Erythroblast (primary cell): ENCODE data around the gene TMEM184B.
"Not testable (repeated sequence)": the region's sequence is repeated elsewhere in the genome, so short reads cannot be mapped to it uniquely, and the experiment has no call there.

ENCODE experiments used
- DNase-seq, 2 experiments: peaks; one replicate each; lab custom pipeline; 2025; lab: John Stamatoyannopoulos, UW
- GATA1 ChIP-seq: IDR thresholded peaks from 2 replicates; pipeline ENCODE4 v1.6.1; 2011; ENCODE audit warnings: low read depth, mild to moderate bottlenecking, control low read depth, low read length, moderate library complexity
- POLR2A ChIP-seq: IDR thresholded peaks from 2 replicates; pipeline ENCODE4 v1.6.1; 2011; ENCODE audit warnings: mild to moderate bottlenecking, low read length

TMEM184B gene

DNA sequence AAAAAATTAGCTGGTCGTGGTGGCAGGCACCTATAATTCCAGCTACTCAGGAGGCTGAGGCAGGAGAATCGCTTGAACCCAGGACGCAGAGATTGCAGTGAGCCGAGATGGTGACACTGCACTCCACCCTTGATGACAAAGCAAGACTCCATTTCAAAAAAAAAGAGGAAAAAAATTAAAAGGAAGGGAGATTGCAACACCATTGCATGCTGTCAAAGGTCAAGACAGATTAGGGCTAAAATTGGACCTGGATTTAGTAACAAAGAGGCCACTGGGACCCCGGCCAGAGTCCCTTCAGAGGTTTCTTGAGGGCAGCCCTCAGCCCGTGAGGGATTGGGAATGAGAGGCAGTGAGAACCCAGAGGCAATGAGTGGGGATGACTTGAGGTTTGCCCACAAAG is 79.2 kb downstream of the TMEM184B start:
- peak in 1 of 2 experiments; percentile 64 for DNase-seq

DNA sequence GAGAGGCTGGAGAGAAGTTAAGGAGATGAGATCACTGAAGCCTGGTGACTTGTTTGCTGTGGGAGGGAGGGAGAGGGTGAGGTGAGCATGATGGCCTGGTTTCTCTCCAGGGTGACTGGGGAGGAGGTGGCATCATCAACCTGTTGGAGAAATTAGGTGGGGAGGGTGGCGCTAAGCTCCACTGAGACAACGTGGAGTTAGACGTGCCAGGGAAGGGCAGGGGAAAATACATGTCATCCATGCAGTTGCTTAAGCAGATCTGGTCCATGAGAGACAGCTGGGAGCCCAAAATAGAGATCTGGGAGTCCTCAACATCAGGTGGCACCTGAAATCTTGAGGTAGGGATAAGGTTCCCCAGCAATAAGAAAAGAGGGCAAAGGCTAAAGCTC is 80.3 kb downstream of the TMEM184B start:
- DNase-seq: no peak
- TF ChIP-seq GATA1: no peak
- no peak for TF ChIP-seq POLR2A

More for the DNA sequence above, 79.2 kb downstream of the TMEM184B start:
- no peak for TF ChIP-seq POLR2A
- no peak for TF ChIP-seq GATA1

DNA sequence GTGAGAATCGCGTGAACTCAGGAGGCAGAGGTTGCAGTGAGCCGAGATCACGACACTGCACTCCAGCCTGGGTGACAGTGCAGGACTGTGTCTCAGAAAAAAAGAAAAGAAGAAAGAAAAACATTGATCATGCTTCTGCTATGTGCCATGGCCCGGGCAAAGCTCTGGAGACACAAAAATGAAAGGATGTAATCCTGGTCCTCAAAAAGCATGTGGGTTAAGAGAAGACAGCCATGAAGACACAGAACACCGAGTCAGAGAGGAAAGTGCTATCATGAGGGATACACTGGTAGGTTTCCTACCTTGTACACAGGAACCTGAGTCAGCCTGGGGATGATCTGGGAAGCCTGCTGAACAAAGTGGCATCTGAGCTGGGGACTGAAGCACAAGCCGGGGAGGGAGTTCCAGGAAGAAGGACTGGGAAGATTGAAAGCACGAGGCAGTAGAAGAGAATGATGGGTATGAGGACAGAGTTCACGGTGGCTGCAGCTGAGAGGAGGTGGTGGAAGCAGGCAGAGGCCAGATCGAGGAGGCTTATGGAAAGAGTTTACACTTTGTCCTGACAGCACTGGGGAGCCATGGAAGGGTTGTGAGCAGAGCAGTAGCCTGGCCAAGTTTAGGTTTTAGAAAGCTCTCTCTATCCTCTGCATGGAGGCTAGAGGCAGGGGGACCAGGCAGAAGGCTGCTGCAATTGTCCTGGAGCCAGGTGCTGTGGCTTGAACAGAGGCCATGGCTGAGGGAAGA is 80.9 kb downstream of the TMEM184B start:
- TF ChIP-seq GATA1 (no peak), POLR2A (no peak)
- no peak for DNase-seq

DNA sequence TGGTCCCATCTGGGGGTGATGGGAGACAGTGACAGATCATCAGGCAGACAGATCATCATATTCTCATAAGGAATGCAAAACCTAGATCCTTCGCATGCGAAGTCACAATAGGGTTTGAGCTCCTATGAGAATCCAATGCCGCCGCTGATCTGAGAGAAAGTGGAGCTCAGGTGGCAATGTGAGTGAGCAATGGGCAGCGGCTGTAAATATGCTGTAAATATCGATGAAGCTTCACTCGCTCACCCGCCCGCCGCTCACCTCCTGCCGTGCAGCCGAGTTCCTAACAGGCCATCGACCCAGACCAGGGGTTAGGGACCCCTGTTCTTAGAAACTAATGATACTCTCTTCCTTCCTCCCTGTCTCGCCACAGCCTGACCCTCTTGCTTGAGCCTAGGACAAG is 81.8 kb downstream of the TMEM184B start:
- DNase-seq: no peak
- no peak for TF ChIP-seq GATA1
- no peak for TF ChIP-seq POLR2A

DNA sequence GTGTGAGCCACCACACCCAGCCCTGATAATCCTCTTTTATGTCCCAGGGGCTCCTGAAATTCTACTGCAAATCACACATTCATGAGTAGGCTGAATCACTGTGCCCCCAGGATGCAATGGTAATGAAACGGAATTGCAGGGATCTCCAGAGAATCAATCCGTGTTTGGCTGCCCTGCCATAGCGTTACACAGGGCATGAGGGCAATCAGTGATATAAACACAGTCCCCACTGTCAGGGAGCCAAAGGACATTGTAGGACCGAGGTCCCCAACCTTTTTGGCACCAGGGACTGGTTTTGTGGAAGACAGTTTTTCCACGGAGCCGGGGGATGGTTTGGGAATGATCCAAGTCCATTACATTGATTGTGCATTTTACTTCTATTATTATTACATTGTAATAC is 82.2 kb downstream of the TMEM184B start:
- no peak for TF ChIP-seq POLR2A
- TF ChIP-seq GATA1: no peak
- no peak for DNase-seq

DNA sequence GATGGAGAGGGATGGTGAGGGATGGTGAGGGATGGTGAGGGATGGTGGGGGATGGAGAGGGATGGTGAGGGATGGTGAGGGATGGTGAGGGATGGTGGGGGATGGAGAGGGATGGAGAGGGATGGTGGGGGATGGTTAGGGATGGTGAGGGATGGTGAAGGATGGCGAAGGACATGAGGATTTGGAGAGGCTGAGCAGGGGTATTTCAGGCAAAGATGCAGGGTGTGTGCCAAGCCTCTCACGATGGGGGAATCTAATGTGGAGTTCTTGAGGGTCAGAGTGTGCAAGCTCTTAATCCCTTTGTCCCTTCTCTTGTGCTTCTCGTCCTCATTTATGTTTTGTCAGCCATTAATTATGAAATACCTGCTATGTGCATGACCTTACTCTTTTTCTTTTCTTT is 83.7 kb downstream of the TMEM184B start:
- no peak for DNase-seq
- no peak for TF ChIP-seq POLR2A
- TF ChIP-seq GATA1: no peak

DNA sequence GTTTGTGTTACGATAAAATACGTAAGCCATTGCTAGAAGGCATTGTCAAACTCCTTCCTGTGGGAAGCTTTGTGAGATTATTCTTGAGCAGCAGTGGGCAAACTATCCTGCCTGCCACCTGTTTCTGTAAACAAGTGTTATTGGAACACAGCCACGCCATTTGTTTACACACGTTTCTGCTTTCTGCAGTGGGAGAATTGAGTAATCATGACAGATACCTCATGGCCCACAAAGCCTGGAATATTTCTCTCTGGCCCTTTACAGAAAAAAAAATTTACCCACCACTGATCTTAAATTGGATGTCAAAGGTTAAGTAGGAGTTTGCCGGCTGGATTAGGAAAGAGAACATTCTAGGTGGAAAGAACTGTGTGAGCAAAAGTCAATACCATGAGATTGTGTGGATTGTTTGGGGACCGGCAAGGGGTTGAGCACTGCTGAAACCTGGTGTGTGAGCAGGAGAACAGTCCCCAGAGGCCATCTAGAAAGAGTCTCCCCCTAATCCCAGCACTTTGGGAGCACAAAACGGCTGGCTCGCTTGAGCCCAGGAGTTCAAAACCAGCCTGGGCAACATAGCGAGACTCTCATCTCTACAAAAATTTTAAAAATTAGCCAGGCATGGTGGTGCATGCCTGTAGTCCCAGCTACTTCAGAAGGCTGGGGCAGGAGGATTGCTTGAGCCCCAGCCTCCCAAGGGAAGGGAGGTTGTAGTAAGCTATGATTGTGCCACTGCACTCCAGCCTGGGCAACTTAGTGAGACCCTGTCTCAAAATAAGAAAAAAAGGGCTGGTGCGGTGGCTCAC is 85.2 kb downstream of the TMEM184B start:
- TF ChIP-seq GATA1 (no peak), POLR2A (no peak)
- no peak for DNase-seq

DNA sequence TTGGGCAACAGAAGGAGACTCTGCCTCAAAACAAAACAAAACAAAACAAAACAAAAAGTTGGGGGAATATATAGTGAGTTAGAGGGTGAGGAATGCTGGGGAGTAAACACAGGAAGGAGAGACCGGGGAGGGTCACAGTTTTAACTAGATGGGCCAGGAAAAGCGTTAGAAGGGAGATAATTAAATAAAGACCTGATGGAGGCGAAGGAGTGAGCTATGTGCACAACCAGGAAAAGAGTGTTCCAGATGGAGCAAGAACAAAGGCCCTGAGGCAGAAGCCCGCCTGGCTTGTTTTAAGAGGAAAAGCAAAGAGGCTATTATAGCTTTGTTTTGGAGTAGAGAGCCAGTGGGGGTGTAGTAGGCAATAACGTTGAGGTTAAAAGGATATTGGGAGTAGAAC is 86.4 kb downstream of the TMEM184B start:
- TF ChIP-seq POLR2A: no peak
- TF ChIP-seq GATA1: no peak
- no peak for DNase-seq

DNA sequence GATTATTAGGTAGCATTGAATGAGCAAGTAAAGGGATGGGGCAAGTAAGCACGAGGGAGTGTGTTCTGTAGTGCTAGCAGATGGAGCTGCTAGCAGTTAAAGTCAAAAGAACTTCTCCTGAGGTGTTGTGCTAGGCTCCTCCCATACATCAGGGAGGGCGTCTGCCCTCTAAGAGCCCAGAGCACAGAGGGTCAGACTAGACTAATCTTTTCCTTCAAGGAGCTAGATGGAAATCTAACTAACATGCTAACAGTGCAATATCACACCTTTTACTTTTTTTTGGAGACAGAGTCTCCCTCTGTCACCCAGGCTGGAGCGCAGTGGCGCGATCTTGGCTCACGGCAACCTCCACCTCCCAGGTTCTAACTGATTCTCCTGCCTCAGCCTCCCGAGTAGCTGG is 88.0 kb downstream of the TMEM184B start:
- TF ChIP-seq POLR2A: no peak
- no peak for TF ChIP-seq GATA1
- no peak for DNase-seq

DNA sequence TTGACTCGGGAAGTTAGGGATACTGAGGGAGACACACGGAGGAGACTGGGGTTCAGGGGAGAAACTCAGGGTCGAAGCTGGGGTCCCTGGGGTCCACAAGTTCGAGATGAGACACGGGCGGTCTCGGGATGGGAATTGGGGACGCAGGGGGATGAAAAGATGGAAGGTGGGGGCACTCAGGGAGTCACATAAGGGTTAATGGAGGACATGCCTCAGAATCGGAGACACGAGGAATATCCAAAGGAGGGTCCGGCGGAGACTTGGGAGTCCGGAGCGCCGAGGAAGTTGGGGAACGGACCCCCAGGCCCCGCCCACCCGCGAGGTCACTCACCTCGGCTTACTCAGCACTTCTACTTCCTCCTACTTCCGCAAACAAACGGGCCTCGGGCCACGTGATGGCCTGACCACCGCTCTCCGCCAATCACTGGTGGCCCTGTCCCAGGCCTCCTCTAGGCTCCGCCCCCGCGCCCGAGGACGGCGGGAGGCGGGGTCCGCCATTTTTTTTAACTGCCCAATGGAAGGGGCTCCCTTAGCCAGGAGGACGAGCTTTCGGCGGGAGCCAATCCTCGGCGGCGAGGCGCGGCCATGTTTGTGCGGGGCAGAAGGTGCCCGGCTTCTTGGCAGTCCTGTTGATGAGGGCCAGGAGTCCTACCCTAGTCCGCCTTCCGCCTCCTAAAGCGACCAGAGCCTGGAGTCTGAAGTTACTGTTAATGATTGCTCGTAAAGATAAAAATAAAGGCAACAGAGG is 91.2 kb downstream of the TMEM184B start, which contains the start of gene PLA2G6:
Gene PLA2G6 (minus strand): TSS at position 378 of the 748 bp plus-strand sequence. CDS start 12,404 bp downstream, outside the sequence.
- TF ChIP-seq POLR2A (peak; percentile 68), GATA1 (no peak)
- peak; percentile 100 for DNase-seq

DNA sequence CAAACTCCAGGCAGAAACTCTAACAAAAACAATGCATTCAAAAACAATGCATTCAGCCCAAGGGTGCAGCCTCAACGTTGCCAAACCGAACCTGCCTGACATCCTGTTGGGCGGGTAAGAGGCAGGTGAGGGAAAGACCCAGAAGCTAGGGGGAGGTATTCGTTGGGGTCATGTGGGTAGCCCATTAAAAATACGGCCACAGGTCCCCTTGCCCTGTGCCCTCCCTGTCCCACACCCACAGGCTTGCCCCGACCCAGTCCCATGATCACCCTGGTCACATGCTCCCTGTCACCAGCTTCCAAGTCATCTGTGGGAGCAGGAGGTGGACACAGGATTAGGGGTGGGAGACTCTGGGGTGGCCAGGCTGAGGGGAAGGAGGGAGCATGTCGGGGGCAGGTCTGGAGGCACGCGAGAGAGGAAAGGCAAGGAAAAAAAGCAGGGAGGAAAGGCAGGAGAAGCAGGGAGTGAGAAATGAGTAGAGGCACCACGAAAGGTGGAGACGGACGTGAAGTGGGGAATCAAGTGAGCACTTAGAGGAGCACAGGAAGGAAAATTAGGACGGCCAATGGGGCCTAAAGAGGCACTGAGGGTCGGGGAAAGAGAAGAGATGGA is 91.9 kb downstream of the TMEM184B start:
- TF ChIP-seq POLR2A (no peak), GATA1 (no peak)
- peak; percentile 60 to 80 for DNase-seq

DNA sequence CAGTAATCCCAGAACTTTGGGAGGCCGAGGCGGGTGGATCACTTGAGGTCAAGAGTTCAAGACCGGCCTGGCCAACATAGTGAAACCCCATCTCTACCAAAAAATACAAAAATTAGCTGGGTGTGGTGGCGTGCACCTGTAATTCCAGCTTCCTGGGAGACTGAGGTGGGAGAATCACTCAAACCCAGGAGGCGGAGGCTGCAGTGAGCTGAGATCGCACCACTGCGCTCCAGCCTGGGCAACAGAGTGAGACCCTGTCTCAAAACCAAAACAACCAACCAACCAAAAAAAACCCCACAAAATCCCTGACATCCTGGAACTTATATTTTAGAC is 94.2 kb downstream of the TMEM184B start:
- DNase-seq: not testable (repeated sequence)

DNA sequence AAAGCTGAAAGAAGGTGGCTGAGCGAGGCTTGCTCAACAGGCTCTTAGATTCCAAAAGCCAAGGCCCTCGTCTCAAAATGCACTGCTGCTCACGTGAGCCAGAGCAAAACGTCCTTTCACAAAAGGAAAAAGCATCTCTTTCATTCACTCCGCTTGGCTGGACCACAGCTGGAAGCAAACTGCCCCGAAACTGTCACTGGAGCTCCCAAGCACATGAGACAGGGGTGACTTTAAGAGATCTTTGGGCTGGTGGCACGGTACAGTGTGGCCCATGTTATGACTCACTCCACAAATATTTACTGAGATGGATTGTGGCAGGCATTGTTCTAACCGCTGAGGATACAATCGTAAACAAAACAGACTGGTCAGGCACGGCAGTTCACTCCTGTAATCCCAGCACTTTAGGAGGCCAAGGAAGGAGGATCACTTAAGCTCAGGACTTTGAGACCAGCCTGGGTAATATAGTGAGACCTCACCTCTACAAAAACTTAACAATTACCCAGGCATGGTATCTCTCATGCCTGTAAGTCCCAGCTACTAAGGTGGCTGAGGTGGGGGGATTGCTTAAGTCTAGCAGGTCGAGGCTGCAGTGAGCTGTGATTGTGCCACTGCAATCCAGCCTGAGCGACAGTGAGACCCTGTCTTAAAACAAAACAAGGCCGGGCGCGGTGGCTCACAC is 94.7 kb downstream of the TMEM184B start:
- DNase-seq: peak in 1 of 2 experiments; percentile 27
- peak; percentile 22 for TF ChIP-seq POLR2A
- TF ChIP-seq GATA1: no peak

DNA sequence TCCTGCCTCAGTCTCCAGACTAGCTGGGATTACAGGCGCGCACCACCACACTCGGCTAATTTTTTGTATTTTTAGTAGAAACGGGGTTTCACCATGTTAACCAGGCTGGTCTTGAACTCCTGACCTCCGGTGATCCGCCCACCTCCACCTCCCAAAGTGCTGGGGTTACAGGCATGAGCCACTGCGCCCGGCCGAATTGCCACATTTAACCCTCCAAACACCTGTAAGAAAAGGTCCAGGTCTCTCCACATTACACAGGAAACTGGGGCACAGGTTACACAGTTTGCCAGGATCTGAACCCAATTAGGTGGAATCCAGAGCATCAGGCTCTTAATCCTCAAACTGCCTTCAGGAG is 95.3 kb downstream of the TMEM184B start:
- not testable (repeated sequence) for DNase-seq
